Endometrial microvascular endothelial cells (primary cell): Measurements from ENCODE around the gene FBXO31. TPM values are rescaled to one million over a fixed set of nuclear protein-coding genes. Genes with fewer than 3 reads are reported as not detected.
"Not testable (repeated sequence)": the region's sequence is repeated elsewhere in the genome, so short reads cannot be mapped to it uniquely, and the experiment has no call there.

Experiments used
- in situ Hi-C: cut with HindIII; loops from 2 replicates; pipeline ENCODE4 v1.10.0; 2017; ENCODE audit warnings: low sequenced_read_pairs, low pct_unique_long_range_greater_than_20kb; ENCODE audit errors: inconsistent ontology term
- total RNA-seq: library from RNA; depleted of rRNA; stranded (reverse); fragments of >200 nt; gene quantifications from one replicate; pipeline ENCODE4 v1.2.3, GENCODE V29; 2015; ENCODE audit errors: inconsistent ontology term

FBXO31 gene
- total RNA-seq, 1 donor from 2014 or later = 25.2 TPM

DNA sequence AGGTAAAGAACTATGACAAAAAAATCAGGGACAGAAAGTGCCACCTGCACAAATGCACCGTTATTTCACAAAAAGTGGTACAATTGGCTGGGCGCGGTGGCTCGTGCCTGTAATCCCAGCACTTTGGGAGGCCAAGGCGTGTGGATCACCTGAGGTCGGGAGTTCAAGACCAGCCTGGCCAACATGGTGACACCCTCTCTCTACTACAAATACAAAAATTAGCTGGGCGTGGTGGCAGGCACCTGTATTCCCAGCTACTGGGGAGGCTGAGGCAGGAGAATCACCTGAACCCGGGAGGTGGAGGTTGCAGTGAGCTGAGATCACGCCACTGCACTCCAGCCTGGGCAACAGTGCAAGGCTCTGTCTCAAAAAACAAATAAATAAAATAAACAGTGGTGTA lies 6.3 kb upstream of the FBXO31 start:
- in situ Hi-C loops = not testable (repeated sequence)

DNA sequence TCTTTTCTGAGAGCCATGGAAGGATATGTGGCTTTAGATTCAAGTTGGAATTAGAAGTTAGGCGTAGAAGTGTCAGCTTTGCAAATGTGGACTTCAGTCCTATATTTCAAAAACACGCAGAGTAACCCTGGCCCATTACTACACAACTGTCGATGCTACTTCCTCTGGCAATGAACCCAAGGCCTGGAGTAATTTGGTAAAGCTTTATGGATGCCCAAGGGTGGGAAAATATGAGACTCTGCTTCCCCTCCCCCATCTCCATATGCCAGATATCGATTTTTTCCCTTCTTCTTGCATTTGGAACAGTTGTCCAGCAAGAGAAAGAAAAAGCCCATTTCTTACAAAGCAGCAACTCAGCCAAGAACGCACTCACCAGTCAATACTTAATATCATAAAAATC lies 5.7 kb upstream of the FBXO31 start:
- in situ Hi-C loops = no loop called here

- in situ Hi-C loops = no loop called here
These were observed 5.2 kb upstream of the FBXO31 start for GRCh38 chr16:87388818-87389134.

DNA sequence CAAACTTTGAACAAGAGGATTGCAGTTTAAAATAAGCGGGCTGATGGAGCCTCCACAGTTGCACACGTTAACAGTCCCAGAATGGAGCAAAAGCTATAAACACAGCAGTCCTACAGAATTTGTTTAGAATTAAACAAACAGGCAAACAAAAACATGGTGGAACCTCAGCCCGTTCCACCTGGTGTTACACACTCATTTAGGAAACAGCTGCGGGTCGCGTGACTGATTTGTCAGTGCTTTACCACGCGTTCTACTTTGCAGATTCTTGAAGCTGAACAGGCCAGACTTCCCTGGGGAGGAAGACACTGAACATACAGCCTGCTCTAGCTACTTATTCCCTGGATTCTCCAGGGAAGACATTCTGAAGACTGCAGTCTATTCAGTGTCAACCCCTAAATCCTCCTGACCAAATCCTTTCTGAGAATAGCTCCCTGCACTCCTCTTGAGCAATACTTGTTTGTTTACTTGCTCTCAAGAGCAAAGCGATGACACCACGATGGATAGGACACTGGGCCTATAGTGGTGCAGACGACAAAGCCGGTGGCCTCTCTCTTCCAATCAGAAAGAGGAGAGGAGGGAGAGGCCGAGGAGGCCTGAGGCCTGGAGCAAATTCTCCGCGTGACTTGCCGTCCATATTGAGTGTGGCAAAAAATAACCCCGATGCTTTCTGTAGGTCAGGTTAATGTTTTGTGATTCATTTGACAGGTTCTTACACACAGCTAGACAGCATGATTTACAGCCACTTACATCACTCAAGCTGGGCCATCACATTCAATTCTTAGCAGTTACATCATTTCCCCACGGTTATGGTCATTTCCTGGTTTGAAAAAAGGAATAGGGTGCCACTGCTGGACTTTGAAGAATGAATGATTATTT lies 4.6 kb upstream of the FBXO31 start:
- in situ Hi-C loops = no loop called here

DNA sequence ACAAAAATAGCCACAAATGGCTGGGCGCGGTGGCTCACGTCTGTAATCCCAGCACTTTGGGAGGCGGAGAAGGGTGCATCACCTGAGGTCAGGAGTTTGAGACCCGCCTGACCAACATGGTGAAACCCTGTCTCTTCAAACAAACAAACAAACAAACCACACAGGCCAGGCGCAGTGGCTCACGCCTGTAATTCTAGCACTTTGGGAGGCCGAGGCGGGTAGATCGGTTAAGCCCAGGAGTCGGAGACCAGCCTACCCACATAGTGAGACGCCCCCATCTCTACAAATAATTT lies 1.2 kb upstream of the FBXO31 start:
- in situ Hi-C loops = not testable (repeated sequence)

DNA sequence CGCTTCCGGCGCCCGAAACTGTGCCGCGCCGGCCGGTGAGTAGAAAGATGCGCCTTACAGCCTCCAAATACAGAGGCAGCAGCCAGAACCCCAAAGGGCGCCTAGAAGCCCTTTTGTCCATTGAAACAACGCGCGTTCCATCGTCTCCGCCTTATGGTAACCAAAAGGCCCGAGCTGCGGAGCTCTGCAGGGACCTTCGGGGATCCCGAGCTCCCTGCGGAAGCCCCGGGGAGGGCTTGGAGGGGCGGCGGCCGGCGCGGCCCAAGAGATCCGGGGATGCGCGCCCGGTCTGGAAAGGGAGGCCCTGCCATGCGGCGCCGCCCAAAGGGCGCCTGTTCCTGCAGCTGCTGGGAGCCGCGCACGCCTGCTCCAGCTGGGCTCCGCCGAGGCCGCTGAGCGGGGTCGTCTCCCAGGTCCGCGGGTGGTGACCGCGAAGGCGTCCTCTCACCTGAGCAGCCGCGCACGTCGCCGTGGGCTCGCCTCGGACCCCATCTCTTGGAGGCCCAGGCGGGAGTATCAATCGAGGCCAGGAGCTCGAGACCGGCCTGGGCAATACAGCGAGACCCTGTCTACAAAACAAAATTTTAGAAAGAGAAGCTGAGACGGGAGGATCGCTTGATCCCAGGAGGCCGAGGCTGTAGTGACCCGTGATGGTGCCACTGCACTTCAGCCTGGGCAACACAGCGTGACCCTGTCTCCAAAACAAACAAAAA lies 742 bp upstream of the FBXO31 start:
- in situ Hi-C loops = no loop called here

GRCh38 chr16:87382023-87382785 lies 1.4 kb downstream of the FBXO31 start:
- in situ Hi-C loops = no loop called here

GRCh38 chr16:87380881-87381280 lies 2.7 kb downstream of the FBXO31 start:
- in situ Hi-C loops = no loop called here

GRCh38 chr16:87380403-87380802 lies 3.2 kb downstream of the FBXO31 start:
- in situ Hi-C loops = no loop called here

GRCh38 chr16:87379312-87379752 lies 4.2 kb downstream of the FBXO31 start:
- in situ Hi-C loops = not testable (repeated sequence)

GRCh38 chr16:87376660-87377059 lies 6.9 kb downstream of the FBXO31 start:
- in situ Hi-C loops = no loop called here

DNA sequence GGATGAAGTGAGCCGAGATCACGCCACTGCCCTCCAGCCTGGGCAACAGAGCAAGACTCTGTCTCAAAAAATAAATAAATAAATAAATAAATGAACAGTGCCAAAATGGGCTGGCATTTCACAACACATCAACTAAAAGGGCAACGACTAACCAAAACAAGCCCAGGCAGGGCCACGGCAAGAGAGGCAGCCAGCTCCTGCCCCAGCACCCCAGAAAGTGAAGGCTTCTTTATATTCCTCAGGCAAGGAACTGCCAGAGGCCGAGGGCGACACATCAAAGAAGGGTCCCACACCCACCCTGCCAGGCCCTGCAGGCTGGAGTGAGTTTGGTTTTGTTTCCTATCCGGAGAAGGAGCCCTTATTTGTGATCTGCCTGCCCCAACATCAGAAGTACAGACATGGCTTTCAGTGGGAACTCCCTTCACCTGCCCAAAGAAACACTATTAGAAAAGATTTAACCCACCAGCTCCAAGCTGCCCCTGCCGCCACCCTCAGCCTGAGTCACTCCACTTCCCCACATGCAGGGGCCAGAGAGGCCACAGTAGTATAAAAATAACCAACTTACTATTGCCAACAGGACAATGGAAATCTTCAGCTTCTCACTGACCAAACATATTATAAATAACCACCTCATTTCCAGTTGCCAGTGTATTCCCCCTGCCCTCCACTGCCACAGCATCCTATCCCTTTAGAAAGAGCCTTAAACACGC lies 8.0 kb downstream of the FBXO31 start:
- in situ Hi-C loops = no loop called here

GRCh38 chr16:87374313-87374712 lies 9.3 kb downstream of the FBXO31 start:
- in situ Hi-C loops = no loop called here

- in situ Hi-C loops = no loop called here
These were observed 11.3 kb downstream of the FBXO31 start for GRCh38 chr16:87372305-87372704.

- in situ Hi-C loops = no loop called here
These were observed 12.2 kb downstream of the FBXO31 start for GRCh38 chr16:87371261-87371866.

GRCh38 chr16:87369796-87370719 lies 13.5 kb downstream of the FBXO31 start:
- in situ Hi-C loops = no loop called here

- in situ Hi-C loops = no loop called here
These were observed 14.3 kb downstream of the FBXO31 start for GRCh38 chr16:87369117-87369765.
